Fibroblast of skin of right quadriceps (primary cell): Measurements from ENCODE around the gene STAG1.
"Not testable (repeated sequence)": the region's sequence is repeated elsewhere in the genome, so short reads cannot be mapped to it uniquely, and the experiment has no call there.

Experiments used
- DNase-seq: peaks from one replicate; pipeline ENCODE4 v3.0.0-alpha.2; 2013

Gene STAG1

GRCh38 chr3:136752172-136752421 lies at the start of gene STAG1:
STAG1 (minus strand) TSS chr3:136752378; CDS start chr3:136630898, 121,480 bp downstream.
- DNase-seq, result no peak

- not testable (repeated sequence) for DNase-seq
These were observed 49.0 kb upstream of the STAG1 start for GRCh38 chr3:136801146-136801545.

- DNase-seq, result no peak
These were observed 40.6 kb upstream of the STAG1 start for GRCh38 chr3:136792556-136793330.

- no peak for DNase-seq
These were observed 38.6 kb upstream of the STAG1 start for GRCh38 chr3:136790786-136791185.

- no peak for DNase-seq
These were observed 37.8 kb upstream of the STAG1 start for GRCh38 chr3:136789976-136790375.

- no peak for DNase-seq
These were observed 36.0 kb upstream of the STAG1 start for GRCh38 chr3:136788154-136788553.

GRCh38 chr3:136787349-136787748 lies 35.2 kb upstream of the STAG1 start:
- DNase-seq, result peak; percentile 16

GRCh38 chr3:136783708-136784191 lies 31.6 kb upstream of the STAG1 start:
- no peak for DNase-seq

- no peak for DNase-seq
These were observed 28.6 kb upstream of the STAG1 start for GRCh38 chr3:136780741-136781140.

GRCh38 chr3:136778865-136779264 lies 26.7 kb upstream of the STAG1 start:
- DNase-seq, result no peak

GRCh38 chr3:136772709-136773108 lies 20.5 kb upstream of the STAG1 start:
- no peak for DNase-seq

- DNase-seq, result not testable (repeated sequence)
These were observed 6.3 kb upstream of the STAG1 start for GRCh38 chr3:136758160-136759102.

GRCh38 chr3:136755192-136755591 lies 3.0 kb upstream of the STAG1 start:
- no peak for DNase-seq

- DNase-seq, result no peak
These were observed 1.3 kb upstream of the STAG1 start for GRCh38 chr3:136753326-136753939.

GRCh38 chr3:136752422-136753325 lies 496 bp upstream of the STAG1 start:
- DNase-seq, result peak; percentile 99

- peak; percentile 86 for DNase-seq
These were observed 634 bp downstream of the STAG1 start for GRCh38 chr3:136751316-136752171.

- DNase-seq, result peak; percentile 66
These were observed 1.3 kb downstream of the STAG1 start for GRCh38 chr3:136750897-136751315.

- no peak for DNase-seq
These were observed 1.8 kb downstream of the STAG1 start for GRCh38 chr3:136750209-136750896.

- DNase-seq, result not testable (repeated sequence)
These were observed 2.6 kb downstream of the STAG1 start for GRCh38 chr3:136749602-136750001.

GRCh38 chr3:136749091-136749490 lies 3.1 kb downstream of the STAG1 start:
- DNase-seq, result no peak

- no peak for DNase-seq
These were observed 6.3 kb downstream of the STAG1 start for GRCh38 chr3:136745916-136746315.
